ENCODE results near the gene RPTOR. TPM values are rescaled to one million over a fixed set of nuclear protein-coding genes. Genes with fewer than 3 reads are reported as not detected.

RPTOR gene
- total and polyA plus RNA-seq, 10 of the 15 experiments (the other 5 are each of a cell fraction or from before 2014, with no cell fraction given): 0.18 to 32.1 (median 7.8) TPM

GRCh38 chr17:80941171-80941570 lies 396.5 kb downstream of the RPTOR start:
- Histone ChIP-seq H3K79me2 (ENCODE audit: control insufficient read depth, insufficient read depth, low read length) (no peaks in the 10 kb centered on the region), H2AFZ (ENCODE audit: control insufficient read depth, low read depth, low read length) (no peak overlapping the region), H3K9ac (ENCODE audit: control insufficient read depth, insufficient read depth, low read length) (no peak overlapping the region), H4K20me1 (ENCODE audit: control insufficient read depth, insufficient read depth) (no peaks in the 10 kb centered on the region), H3K4me3 (no peak overlapping the region), H3K4me1 (ENCODE audit: control insufficient read depth, insufficient read depth, low read length) (no peaks in the 10 kb centered on the region), H3K36me3 (ENCODE audit: control insufficient read depth in 2 of 2, insufficient read depth in 2 of 2, low read length in 1 of 2) (peaks cover 0 to 6% of the 10 kb centered on the region in 2 experiments; a peak in 1 of 4 replicates), H3K9me3 (replicated peaks; ENCODE audit: control insufficient read depth, insufficient read depth, low read length) (no peaks in the 10 kb centered on the region), H3K4me2 (ENCODE audit: control insufficient read depth, insufficient read depth) (no peak overlapping the region), H3K27me3 (replicated peaks in 1 of 2; ENCODE audit: control insufficient read depth in 2 of 2, insufficient read depth in 2 of 2, low read length in 1 of 2) (no peaks in the 10 kb centered on the region), H3K27ac (ENCODE audit: control insufficient read depth, insufficient read depth) (no peak overlapping the region)
- DNase-seq (ENCODE audit: low read depth, low spot score) (no peak), ATAC-seq (no peak), FAIRE-seq (no peak)
- TF ChIP-seq POU2F2 (IDR thresholded peaks at IDR 0.05; ENCODE audit: borderline replicate concordance, low read depth, low read length) (no peak), EED (IDR thresholded peaks at IDR 0.05; ENCODE audit: low read depth) (no peak), TCF7 (IDR thresholded peaks at IDR 0.05; ENCODE audit: borderline replicate concordance) (no peak), BCL11A (IDR thresholded peaks at IDR 0.05; ENCODE audit: low read depth, low read length) (no peak)
- intact Hi-C loops (cut with micrococcal nuclease; ENCODE audit: unreplicated experiment) (no loop called here), in situ Hi-C loops (cut with MboI) (no loop called here)
- WGBS (ENCODE audit: insufficient coverage, insufficient replicate concordance, low lambda C conversion rate, missing lambda C conversion rate): 92% methylated on average over 11 of the region's 12 CpGs
- POLR2A ChIA-PET: no interaction called here
- RAD21 ChIA-PET (ENCODE audit: unreplicated experiment): no interaction called here
- no TSS peak for BruUV-seq (replicated peaks)
- CTCF ChIA-PET: no interaction called here
- SMC1A ChIA-PET (ENCODE audit: uncharacterized antibody, unreplicated experiment): no interaction called here

DNA sequence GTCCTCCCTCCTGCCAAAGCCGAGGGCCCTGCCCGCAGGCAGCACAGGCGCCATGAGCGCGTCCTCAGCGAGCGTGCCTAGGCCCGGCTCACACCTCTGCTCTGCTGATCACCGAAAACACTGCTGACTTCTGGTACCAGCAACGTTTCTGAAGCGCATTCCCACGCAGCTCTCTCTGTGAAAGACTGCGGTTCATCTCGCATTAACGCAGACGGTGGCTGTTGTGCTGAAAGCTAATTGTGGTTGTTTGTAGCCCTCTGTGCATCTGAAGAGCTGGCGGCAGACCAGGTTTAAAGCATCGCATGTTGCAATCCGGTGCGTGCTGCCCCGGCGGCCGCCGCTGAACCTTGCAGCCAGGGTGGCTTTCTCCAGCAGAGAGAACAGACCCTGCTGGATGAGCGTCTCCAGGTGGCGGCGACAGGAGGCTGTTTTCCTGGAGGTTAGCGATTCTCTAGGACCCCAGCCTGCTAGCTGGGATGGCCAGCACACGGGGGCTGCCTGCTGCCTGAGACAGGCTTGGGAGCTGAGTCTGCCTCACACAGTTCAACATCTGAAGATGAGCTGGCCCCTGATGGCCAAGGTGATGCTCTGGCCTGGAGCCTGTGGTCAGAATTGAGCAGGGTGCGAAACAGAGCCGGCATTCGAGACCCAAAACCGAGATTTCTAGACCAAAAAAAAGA lies 397.2 kb downstream of the RPTOR start:
- ChIA-PET SMC1A (ENCODE audit: uncharacterized antibody, unreplicated experiment) (no interaction called here), RAD21 (ENCODE audit: unreplicated experiment) (no interaction called here), POLR2A (no interaction called here), CTCF (no interaction called here)
- Histone ChIP-seq H3K4me2 (ENCODE audit: control insufficient read depth, insufficient read depth) (no peak overlapping the region), H3K9me3 (replicated peaks; ENCODE audit: control insufficient read depth, insufficient read depth, low read length) (no peaks in the 10 kb centered on the region), H2AFZ (ENCODE audit: control insufficient read depth, low read depth, low read length) (no peak overlapping the region), H3K4me3 (no peak overlapping the region), H4K20me1 (ENCODE audit: control insufficient read depth, insufficient read depth) (no peaks in the 10 kb centered on the region), H3K79me2 (ENCODE audit: control insufficient read depth, insufficient read depth, low read length) (no peaks in the 10 kb centered on the region), H3K4me1 (ENCODE audit: control insufficient read depth, insufficient read depth, low read length) (no peaks in the 10 kb centered on the region), H3K27me3 (replicated peaks in 1 of 2; ENCODE audit: control insufficient read depth in 2 of 2, insufficient read depth in 2 of 2, low read length in 1 of 2) (no peaks in the 10 kb centered on the region), H3K36me3 (ENCODE audit: control insufficient read depth in 2 of 2, insufficient read depth in 2 of 2, low read length in 1 of 2) (peaks cover 0 to 8% of the 10 kb centered on the region in 2 experiments; a peak in 2 of 4 replicates), H3K9ac (ENCODE audit: control insufficient read depth, insufficient read depth, low read length) (no peak overlapping the region), H3K27ac (ENCODE audit: control insufficient read depth, insufficient read depth) (no peak overlapping the region)
- WGBS (ENCODE audit: insufficient coverage, insufficient replicate concordance, low lambda C conversion rate, missing lambda C conversion rate): 93% methylated on average over 33 of the region's 33 CpGs
- DNase-seq (ENCODE audit: low read depth, low spot score): no peak
- in situ Hi-C loops (cut with MboI) (no loop called here), intact Hi-C loops (cut with micrococcal nuclease; ENCODE audit: unreplicated experiment) (no loop called here)
- no peak for FAIRE-seq
- ATAC-seq: no peak
- 0 out of 2 replicates have a peak, but pooled peaks have one; percentile 41 for TF ChIP-seq TCF3 (IDR thresholded peaks at IDR 0.05; ENCODE audit: borderline replicate concordance, insufficient read depth, low read depth, low read length)
- TF ChIP-seq BCL3 (IDR thresholded peaks at IDR 0.05; ENCODE audit: borderline replicate concordance, insufficient read depth, low read depth, low read length, poor library complexity, severe bottlenecking): peak; percentile 87
- TF ChIP-seq ZZZ3 (IDR thresholded peaks at IDR 0.05; ENCODE audit: control insufficient read depth, insufficient read length, low read depth): no peak
- TF ChIP-seq PBX3 (IDR thresholded peaks at IDR 0.05; ENCODE audit: insufficient replicate concordance, low read depth, low read length): peak; percentile 27
- BruUV-seq (replicated peaks): no TSS peak
